Renal cortical epithelial cell (primary cell): ENCODE results near the gene CDH4. TPM values are rescaled to one million over a fixed set of nuclear protein-coding genes. Genes with fewer than 3 reads are reported as not detected.

ENCODE experiments used
- DNase-seq: peaks from one replicate; pipeline ENCODE4 v3.0.0-alpha.2; 2011; ENCODE audit warnings: low read depth
- total RNA-seq: library from RNA; depleted of rRNA; stranded (reverse); fragments of >200 nt; gene quantifications from 2 replicates; pipeline ENCODE4 v1.2.3, GENCODE V29; 2014

CDH4 gene
- total RNA-seq, 1 donor from 2014 or later = 6.4 TPM

DNA sequence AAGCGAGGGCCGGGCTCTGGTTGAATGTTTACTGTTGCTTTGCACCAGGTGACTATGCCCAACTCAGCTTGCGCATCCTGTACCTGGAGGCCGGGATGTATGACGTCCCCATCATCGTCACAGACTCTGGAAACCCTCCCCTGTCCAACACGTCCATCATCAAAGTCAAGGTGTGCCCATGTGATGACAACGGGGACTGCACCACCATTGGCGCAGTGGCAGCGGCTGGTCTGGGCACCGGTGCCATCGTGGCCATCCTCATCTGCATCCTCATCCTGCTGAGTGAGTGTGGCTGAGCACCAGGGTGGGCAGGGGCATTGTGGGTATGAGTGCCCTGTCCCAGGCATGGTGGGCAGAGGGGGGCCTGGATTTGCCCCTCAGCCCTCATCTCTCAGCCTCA is 677.5 kb downstream of the CDH4 start:
- DNase-seq = no peak

DNA sequence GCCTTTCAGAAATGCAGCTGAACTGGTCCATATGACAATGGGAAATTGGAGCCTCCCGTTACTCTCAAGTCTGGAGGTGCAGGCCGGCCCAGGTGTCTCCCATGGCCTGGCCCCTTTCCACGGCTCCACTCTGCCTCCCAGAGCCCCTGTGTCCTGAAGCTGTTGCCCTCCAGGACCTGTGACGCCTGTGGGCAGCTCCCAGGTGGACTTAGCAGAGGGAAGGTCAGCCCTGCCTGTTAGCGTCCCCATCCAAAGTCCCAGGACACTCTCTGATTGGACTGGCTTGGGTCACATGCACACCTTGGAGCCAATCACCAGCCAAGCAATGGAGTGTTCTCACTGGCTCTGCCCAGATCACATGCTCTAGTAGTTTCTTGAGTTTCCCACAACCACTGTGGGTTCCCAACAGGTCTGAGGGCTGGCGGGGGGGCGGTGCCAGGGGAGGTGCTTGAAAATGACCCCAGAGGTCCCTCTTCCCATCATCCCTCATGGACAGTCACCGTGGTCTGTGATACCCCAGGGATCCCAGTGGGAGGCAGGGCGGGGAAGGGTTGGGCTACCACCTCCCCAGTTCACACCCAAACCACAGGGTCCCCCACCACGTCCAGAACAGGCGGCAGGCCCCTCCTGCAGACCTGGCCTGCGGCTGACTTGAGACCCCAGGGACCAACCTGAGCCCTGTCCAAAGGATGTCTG is 678.1 kb downstream of the CDH4 start:
- no peak for DNase-seq

DNA sequence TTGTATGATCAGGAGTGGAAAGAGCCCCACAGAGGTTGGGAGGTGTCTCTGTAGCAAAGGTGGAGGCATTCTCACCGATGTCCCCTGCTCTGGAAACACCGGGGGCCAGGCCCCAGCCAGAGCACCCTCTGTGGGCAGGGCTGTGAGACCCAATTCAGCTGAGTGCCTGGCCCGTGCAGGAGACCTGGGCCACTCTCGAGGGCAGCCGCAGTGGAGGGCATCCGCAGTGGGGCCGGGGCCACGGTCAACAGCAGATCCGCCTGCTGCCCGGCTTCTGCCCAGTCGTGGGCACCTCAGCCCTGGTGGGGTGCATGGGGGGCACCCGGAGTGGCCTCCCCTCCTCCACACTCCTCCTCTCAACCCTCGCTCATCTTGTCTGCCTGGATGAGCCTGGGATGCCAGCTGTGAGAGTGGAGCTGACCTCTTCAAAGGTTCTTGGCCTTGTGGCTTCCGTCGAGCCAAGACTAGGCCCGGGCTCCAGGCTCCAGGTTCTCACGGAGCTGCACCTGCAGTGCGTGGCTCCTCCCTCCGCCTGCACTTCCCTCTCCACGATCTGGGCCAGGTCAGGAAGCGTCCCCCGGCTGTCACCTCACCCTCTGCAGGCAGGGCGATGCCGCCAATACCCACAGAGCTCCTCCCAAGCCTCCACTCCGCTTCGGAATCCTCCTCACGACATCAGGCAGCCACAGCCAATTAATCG is 678.9 kb downstream of the CDH4 start:
- no peak for DNase-seq

DNA sequence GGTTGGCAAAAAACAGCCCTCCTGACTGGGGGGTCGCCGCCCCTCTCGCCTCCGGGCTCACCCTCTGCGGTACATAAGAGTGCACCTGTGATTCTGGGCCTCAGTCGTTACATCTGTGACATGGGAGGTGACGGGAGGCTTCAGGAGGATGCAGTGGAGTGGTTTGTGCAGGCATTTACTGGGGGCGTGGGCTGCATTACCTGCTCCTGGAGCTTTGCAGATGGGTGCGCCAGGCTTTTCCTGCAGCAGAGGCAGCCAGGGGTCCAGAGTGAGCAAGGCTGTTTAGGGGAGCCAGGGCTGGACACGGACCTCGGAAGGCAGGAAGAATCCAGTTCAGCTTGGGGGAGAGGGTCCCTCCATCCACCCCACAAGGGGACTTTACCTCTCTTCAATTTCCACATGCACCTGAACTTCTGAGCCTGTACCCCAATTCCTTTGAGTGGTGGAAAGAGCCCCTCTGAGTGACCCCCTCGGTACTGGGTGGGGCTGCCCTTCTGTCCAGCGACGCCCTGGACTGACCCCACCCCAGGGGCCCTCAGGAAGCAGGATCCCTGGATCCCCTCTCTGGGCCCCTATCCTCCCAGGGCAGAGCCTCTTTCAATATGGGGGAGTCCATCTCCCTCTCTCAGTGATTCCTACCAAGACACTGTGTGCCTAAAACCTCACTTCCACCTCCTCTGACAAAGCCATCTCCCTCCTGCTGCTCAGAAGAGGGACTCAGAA is 679.6 kb downstream of the CDH4 start:
- DNase-seq = no peak

DNA sequence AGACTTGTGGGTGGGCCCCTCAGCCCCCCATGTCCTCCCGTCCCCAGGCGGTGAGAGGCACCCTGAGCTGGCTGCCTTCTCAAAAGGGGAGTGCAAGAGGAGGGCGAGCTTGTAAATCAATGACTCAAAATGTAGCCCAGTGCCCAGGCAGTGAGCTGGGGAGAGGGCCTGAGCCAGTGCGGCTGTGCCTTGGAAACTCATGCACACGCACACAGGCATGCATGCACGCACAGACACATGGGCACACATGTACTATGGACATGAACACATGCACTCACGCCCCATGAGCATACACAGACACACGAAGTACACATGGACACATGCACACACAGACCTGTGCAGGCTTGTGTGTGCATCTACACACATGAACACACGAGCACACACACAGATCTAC is 680.1 kb downstream of the CDH4 start:
- no peak for DNase-seq

DNA sequence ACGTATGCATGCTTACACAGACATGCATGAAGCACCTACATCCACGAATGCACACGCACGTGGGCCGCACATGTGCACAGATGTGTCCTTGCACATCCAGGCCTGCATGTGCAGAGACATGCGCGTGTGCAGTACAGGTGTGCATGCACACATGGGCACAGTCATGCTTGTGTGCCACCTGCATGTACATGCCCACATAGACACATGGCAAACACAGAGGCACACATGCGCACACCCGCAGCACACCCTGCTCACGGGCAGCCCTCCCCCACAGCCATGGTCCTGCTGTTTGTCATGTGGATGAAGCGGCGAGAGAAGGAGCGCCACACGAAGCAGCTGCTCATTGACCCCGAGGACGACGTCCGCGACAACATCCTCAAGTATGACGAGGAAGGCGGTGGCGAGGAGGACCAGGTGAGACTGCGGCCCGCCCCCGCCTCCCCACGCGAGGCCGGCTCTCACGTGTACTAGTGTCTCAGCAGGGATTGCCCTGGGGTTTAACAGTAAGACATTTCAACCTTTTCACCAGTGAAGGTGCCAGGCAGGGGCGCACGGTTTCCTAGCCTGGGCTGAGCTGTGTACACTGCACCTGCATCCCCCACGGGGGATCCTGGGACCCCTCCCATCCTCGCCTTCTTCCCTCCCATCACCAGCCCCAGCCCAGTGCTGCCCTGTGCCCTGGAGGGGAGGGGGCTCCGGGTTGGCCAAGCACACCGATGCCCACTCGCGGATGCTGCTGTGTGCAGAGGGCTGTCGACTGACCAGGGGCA is 680.8 kb downstream of the CDH4 start:
- no peak for DNase-seq

DNA sequence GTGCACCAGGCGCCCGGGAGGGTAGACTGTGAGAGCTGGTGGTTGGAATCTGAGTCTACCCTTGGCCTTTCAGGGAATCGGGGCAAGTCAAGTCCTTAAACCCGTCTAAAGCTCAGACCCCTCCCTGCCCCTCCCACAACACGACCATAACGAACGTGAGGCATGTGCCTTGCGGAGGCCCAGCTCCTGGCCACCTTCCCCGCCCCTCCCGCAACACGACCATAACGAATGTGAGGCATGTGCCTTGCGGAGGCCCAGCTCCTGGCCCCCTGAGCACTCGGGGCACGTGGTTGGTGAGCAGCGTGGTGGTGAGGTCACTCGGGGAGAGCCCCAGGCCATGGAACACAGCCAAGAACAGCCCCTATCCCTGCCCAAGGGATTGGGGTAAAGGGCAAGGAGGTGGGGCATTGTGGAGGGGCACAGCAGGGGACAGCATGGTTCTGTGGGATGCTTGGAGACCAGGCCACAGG is 681.5 kb downstream of the CDH4 start:
- no peak for DNase-seq

DNA sequence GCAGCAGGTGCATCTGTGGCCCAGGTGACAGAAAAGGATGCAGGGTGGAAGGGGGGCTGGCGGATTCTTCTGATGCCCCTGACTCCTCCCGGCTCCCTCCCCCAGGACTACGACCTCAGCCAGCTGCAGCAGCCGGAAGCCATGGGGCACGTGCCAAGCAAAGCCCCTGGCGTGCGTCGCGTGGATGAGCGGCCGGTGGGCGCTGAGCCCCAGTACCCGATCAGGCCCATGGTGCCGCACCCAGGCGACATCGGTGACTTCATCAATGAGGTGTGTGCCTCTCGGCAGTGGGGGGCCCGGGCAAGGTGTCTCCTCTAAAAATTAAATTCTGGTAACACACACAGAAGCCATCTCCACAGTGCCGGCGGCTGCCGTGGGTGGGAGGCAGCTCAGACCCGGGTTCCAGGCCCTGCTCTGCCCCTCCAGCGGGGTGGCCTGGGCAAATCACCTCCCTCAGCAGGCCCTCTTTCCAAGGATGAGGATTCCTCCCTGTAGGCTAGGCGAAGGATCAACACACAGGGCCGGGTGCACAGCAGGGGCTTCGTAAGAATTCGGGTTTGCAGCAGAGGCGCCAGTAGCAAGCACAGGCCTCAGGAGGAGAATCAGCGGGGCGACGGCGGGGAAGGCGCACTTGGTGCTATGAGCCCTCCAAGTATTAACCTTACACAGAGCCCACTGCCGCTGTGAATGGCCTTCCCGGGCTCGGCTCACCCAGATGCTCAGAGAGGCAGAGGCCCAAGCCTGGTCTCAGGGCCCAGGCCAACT is 682.1 kb downstream of the CDH4 start:
- DNase-seq = no peak

DNA sequence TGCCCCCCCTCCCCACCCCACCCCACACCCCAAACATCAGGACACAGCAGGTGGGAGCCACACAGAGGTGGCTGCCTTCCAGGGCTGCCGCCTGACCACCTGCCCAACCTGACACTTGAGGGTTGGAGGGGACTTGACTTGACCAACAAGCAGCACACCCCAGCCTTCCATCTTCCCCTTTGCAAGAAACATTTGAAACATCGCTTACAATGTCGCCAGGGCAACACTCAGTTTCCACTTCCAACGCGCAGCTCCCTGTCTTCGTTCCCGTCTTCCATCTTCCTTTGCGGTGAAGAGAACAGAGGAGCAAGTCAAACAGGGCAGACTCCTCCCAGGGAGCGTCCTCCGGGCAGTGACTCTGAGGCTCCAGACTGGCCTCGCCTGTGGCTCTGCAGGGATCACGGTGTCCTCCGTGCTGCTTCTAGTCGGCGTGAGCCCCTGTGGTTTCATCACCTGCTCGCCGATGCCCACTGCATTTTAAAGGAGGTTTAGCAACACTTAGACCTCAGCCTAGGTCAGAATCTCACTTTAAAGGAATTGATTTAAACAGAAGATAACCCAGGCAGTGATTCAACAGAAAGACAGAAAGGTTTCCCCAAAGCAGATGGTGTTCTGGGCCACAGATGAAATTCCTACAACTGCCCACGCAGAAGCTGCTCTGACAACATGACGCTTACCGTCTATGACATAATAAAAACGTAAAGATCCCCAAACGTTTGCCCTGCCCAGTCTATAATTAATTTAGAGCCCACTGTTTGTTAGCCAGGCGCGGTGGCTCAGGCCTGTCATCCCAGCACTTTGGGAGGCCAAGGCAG is 682.9 kb downstream of the CDH4 start:
- DNase-seq = no peak

DNA sequence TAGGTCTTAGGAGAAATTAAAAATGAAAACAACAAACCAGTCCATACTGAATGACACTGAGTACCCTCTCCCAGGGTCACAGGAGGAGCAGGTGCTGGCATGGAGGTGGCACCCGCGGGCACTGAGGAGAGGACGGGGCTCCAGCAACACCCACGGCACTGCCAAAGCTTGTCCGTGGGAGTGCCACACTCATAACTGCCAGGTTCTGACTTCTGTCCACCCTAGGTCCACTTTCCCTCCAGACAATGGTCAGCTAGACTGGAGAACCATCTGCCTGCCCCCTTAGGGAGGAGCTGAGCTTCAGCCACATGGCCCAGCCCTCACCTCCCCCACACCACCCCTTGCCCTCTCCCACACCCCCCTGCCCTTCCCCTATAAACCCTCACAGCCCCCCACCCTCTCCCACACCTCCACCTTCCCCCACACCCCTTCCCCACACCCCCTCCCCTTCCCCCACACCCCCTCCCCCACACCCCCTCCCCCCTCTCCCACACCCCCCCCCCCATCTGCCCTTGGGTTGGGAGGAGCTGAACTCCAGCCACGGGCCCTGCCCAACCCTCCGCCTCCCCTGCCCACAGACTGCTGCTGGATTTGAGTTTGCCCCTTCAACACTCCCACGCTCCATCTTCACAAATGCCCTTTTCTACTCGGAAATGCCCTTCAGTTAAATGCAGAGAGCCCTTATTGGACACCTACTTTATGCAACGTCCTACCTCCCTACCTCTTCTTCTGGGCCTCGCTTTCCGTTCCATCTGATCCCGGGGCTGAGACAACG is 684.1 kb downstream of the CDH4 start:
- DNase-seq = no peak

DNA sequence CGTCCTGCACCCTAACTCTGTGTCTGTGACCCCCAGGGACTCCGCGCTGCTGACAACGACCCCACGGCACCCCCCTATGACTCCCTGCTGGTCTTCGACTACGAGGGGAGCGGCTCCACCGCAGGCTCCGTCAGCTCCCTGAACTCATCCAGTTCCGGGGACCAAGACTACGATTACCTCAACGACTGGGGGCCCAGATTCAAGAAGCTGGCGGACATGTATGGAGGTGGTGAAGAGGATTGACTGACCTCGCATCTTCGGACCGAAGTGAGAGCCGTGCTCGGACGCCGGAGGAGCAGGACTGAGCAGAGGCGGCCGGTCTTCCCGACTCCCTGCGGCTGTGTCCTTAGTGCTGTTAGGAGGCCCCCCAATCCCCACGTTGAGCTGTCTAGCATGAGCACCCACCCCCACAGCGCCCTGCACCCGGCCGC is 684.7 kb downstream of the CDH4 start:
- DNase-seq = no peak

DNA sequence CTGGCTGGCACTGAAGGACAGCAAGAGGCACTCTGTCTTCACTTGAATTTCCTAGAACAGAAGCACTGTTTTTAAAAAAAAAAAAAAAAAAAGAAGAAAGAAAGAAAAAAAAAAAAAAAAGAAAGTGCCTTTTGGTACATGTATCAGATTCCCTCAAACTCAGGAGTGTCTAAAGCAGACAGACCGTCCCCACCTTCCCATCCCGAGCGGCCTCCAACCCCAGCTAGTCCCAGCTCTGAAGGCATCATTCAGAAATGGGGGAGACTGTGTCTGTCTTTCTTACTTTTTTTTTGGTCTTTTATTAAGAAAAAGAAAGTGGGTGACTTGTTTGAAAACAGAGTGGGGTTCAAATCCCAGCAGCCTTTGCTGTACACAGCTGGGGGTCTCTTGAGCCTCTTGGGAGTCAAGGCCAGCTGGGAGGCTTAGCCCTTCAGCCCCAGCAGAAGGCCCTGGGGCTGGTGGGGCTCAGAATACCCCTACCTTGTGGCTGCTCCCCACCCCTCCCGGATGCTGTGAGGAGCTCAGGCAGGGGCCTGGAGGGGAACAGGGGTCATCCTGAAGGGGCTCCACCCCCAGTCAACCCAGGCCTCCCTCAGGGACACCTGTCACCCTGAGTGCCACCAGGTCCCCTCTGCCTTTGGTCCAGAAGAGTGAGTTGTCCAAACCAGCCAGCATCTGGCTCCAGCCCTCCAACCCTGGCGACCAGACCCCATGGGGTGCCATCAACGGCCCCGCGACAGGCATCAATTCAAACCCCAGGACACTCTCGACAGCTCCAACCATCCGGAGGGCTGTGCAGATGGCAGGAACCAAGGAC is 685.3 kb downstream of the CDH4 start:
- no peak for DNase-seq

DNA sequence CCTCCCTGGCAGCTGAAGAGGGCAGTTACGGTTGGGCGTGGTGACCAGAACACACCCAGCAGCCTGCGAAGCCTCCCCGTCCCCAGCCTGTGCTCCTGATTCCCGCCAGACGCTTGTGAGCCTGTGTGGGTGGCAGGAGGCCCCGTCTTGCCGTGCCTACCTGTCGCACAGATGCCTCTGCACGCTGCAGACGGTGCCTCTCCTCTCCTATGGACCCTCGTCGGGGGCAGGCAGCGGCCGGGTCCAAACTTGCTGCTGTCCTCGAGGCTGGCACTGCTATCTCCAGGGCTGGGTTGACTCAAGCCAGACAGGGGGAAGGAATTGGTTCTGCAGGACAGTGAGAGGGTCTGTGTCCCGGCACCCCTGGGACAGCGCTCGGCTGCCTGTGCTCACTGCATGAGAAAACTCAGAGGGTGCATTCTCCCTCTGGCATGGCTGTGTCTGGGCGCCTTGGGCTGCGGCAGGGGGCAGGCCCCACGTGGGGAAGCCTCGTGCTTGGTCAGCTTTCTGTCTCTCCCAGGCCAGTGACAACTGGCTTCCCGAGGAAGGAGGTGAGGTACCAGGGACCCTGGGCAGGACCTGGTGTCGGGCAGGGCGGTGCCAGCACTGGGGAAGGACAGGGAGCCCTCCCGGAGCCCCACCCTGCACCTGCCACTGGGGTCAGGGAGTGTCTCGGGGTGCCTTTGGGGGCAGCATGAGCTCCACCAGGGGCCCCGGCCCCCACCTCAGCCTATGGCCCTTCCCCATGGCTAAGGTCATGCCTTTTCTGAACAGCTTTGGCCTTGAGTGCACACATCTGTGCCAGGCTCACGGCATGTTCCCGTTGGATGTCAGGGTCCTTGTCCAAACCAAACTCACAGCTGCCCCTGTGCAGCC is 686.1 kb downstream of the CDH4 start:
- DNase-seq = no peak

DNA sequence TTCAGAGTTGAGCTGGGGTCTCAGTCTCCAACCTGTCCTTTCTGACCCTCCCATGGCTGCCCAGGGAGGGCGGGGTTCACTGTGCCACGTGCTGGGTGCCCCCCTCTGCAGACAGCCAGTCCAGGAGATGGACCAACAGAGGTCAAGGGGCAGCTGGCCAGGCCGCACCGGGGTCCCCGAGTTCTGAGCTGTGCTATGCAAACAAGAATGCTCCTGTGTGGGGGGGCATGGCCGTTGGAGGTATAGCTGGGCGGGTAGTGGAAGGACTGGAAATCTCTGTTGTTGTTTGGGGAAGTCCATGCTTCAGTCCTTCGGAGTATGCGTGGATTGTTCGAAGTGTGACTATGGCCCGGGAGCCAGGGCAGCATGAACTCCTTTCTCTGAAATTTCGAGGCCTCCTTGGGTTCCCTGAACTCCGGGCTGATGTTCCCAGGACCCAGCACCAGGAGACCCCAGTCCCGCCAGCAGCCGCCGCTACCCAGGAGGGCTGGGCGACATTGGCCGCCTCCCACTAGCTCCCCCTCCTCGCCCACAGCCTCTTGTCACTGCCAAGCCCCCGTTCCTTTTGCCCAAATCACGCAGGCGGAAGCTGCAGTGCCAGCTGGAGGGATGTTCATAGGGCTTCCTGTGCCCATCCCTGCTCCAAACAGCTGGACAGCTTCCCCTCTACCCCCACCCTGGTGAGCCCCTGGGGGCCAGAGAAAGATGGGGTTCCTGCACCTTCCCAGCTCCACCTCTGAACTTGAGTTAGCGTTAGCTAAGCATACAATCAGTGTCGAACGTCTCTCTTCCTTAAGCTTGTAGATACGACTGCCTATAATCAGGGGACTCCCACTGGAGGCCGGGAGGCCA is 687.0 kb downstream of the CDH4 start:
- no peak for DNase-seq

DNA sequence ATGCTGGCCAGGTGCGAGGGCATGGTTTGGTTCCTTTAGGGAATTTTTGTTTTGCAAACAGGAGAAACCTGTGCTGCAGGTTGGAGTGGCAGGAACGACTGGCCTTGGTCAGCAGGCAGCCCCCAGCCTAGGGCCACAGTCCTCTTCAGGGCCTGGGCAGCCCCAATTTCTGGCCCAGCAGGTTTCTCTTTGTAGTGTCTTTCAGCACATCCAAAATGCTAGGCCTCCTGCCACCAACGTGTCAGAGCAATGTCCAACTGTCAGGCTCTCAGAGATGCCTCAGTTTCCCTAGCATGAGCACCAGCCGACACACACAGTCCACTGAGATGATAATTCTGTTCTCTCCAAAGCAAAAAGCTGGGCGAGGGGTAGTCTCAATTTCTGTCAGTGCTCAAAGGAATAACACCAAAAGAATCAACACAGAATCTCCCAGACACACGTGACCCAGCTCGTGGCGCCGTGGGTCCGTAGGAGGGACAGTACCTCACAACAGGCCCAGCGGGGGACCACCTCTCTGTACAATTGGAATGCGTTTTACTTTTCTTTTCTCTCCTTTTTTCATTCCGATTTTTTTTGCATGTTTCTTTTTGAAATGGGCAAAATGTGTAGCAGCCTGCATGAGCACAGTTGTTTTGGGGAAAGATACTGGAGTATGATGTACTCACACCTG is 687.8 kb downstream of the CDH4 start:
- no peak for DNase-seq

DNA sequence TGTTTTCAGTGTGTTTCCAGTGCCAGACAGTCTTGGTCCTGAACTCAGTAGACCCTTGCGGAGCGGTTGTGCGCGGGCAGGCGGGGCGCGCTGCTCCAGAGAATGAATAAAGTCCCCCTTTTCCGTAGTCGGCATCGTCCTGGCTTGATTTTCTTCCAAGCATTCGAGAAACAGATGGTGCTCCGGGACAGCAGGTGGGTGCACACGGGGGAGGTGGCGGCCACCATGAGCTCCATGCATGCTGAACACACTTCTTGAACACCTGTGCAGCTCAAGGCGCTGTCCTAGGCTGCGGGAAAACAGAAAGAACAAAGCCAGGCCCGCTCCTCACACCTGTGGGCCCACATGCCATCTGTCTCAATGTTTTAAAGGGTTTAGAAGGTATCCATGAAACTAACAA is 688.4 kb downstream of the CDH4 start:
- no peak for DNase-seq
